Amygdala (tissue), 56 donors: ENCODE results near the gene TAOK2.
"Not testable (repeated sequence)": the region's sequence is repeated elsewhere in the genome, so short reads cannot be mapped to it uniquely, and the experiment has no call there.

Experiments
- DNase-seq, 56 donors: peaks; one replicate each; lab custom pipeline; 2025; lab: John Stamatoyannopoulos, UW

TAOK2 gene

GRCh38 chr16:29973384-29974246, at the start of gene TAOK2:
TAOK2 (plus strand) TSS chr16:29973868; CDS start chr16:29977773, 3,905 bp downstream.
- DNase-seq, result peak; percentile 93 to 100 (median 98)

- peak in 8 of 56 donors; percentile 14 to 46 (median 32) for DNase-seq
Measured at GRCh38 chr16:29925105-29925756, 48.4 kb upstream of the TAOK2 start.

- DNase-seq, result peak in 53 of 56 donors; percentile 49 to 96 (median 81)
Measured at GRCh38 chr16:29925781-29926710, 47.6 kb upstream of the TAOK2 start, which contains the start of gene KCTD13. KCTD13 (minus strand) TSS chr16:29926226; CDS start chr16:29926033, 193 bp downstream.

GRCh38 chr16:29926711-29927052, 47.0 kb upstream of the TAOK2 start:
- DNase-seq, result no peak

GRCh38 chr16:29927070-29927905, 46.4 kb upstream of the TAOK2 start:
- DNase-seq, result peak in 23 of 56 donors; percentile 7 to 59 (median 26)

GRCh38 chr16:29931750-29932149, 41.9 kb upstream of the TAOK2 start:
- DNase-seq, result not testable (repeated sequence)

- peak in 1 of 56 donors; percentile 20 for DNase-seq
Measured at GRCh38 chr16:29940656-29941055, 33.0 kb upstream of the TAOK2 start.

GRCh38 chr16:29943846-29944799, 29.5 kb upstream of the TAOK2 start:
- DNase-seq, result peak in 1 of 56 donors; percentile 4

GRCh38 chr16:29947897-29948296, 25.8 kb upstream of the TAOK2 start:
- DNase-seq, result no peak

- DNase-seq, result no peak
Measured at GRCh38 chr16:29950806-29951461, 22.7 kb upstream of the TAOK2 start.

- no peak for DNase-seq
Measured at GRCh38 chr16:29951625-29952365, 21.9 kb upstream of the TAOK2 start.

GRCh38 chr16:29958756-29959155, 14.9 kb upstream of the TAOK2 start:
- no peak for DNase-seq

GRCh38 chr16:29959293-29959692, 14.4 kb upstream of the TAOK2 start:
- DNase-seq, result no peak

GRCh38 chr16:29959821-29960220, 13.8 kb upstream of the TAOK2 start:
- not testable (repeated sequence) for DNase-seq

GRCh38 chr16:29961127-29961478, 12.6 kb upstream of the TAOK2 start:
- DNase-seq, result no peak

GRCh38 chr16:29961479-29962343, 12.0 kb upstream of the TAOK2 start, which contains the start of gene TMEM219:
TMEM219 (plus strand) TSS chr16:29962079; CDS start chr16:29963144, 1,065 bp downstream.
- peak; percentile 45 to 96 (median 83) for DNase-seq
